ENCODE data around the gene HAGH. TPM values are rescaled to one million over a fixed set of nuclear protein-coding genes. Genes with fewer than 3 reads are reported as not detected.

Gene HAGH
- total RNA-seq, result 78.4 and 81.5 TPM in 2 replicates

GRCh38 chr16:1826691-1827573 lies at the start of gene HAGH, which contains the start of gene FAHD1:
Gene HAGH (minus strand): TSS chr16:1826825. CDS start chr16:1826787, 38 bp downstream.
Gene FAHD1 (plus strand): TSS chr16:1827206. CDS start chr16:1827239, 33 bp downstream.

GRCh38 chr16:1871974-1872635 lies 45.5 kb upstream of the HAGH start, which contains the start of gene MEIOB:
Gene MEIOB (minus strand): TSS chr16:1872164. CDS start chr16:1868175, 3,989 bp downstream.

GRCh38 chr16:1793578-1794220 lies 32.9 kb downstream of the HAGH start, which contains the start of gene IGFALS:
Gene IGFALS (minus strand): TSS chr16:1793705. CDS start chr16:1793652, 53 bp downstream.

GRCh38 chr16:1782408-1783264 lies 44.0 kb downstream of the HAGH start, which contains the start of the genes NUBP2 and SPSB3:
Gene NUBP2 (plus strand): TSS chr16:1782960. CDS start chr16:1783021, 61 bp downstream.
Gene SPSB3 (minus strand): TSS chr16:1782571. CDS start chr16:1781483, 1,088 bp downstream.

GRCh38 chr16:1772908-1773702 lies 53.5 kb downstream of the HAGH start, which contains the start of gene MRPS34:
Gene MRPS34 (minus strand): TSS chr16:1773134. CDS start chr16:1773119, 15 bp downstream.

GRCh38 chr16:1772362-1772907 lies 54.2 kb downstream of the HAGH start, which contains the start of gene EME2:
Gene EME2 (plus strand): TSS chr16:1772810. CDS start chr16:1773228, 418 bp downstream.

GRCh38 chr16:1771188-1771863 lies 55.3 kb downstream of the HAGH start, which contains the start of gene NME3:
Gene NME3 (minus strand): TSS chr16:1771543. CDS start chr16:1771534, 9 bp downstream.

Other genes starting within 250 kb of the HAGH start
- gene IFT140, start 214.8 kb downstream of the HAGH start, total RNA-seq, result 21.4 and 26.3 TPM in 2 replicates
- 5.5 and 6.4 TPM in 2 replicates for gene CRAMP1, start 214.5 kb downstream of the HAGH start, total RNA-seq
- 52.0 and 75.0 TPM in 2 replicates for gene JPT2, start 148.5 kb downstream of the HAGH start, total RNA-seq
- 23.4 and 26.4 TPM in 2 replicates for gene MAPK8IP3, start 120.6 kb downstream of the HAGH start, total RNA-seq
- 80.9 and 93.5 TPM in 2 replicates for gene NME3, start 55.3 kb downstream of the HAGH start, total RNA-seq
- gene EME2, start 54.0 kb downstream of the HAGH start, total RNA-seq, result 5.5 and 8.2 TPM in 2 replicates
- gene MRPS34, start 53.7 kb downstream of the HAGH start, total RNA-seq, result 88.3 and 95.2 TPM in 2 replicates
- gene SPSB3, start 44.3 kb downstream of the HAGH start, total RNA-seq, result 40.6 and 43.5 TPM in 2 replicates
- gene NUBP2, start 43.9 kb downstream of the HAGH start, total RNA-seq, result 111 and 136 TPM in 2 replicates
- not detected in 2 replicates for gene IGFALS, start 33.1 kb downstream of the HAGH start, total RNA-seq
- gene FAHD1, start 381 bp upstream of the HAGH start, total RNA-seq, result 126 and 137 TPM in 2 replicates
- gene MEIOB, start 45.3 kb upstream of the HAGH start, total RNA-seq, result under 0.01 and 0.30 TPM in 2 replicates
- gene HS3ST6, start 91.6 kb upstream of the HAGH start, total RNA-seq, result not detected in 2 replicates
- gene MSRB1, start 116.4 kb upstream of the HAGH start, total RNA-seq, result 6.5 and 8.1 TPM in 2 replicates
- not detected in 2 replicates for gene RPL3L, start 127.9 kb upstream of the HAGH start, total RNA-seq
- gene NDUFB10, start 132.7 kb upstream of the HAGH start, total RNA-seq, result 143 and 149 TPM in 2 replicates
- 1,321 and 2,704 TPM in 2 replicates for gene RPS2, start 138.0 kb upstream of the HAGH start, total RNA-seq
- gene RNF151, start 140.0 kb upstream of the HAGH start, total RNA-seq, result not detected in 2 replicates
- 56.5 and 105 TPM in 2 replicates for gene TBL3, start 145.2 kb upstream of the HAGH start, total RNA-seq
- not detected in 2 replicates for gene NOXO1, start 154.6 kb upstream of the HAGH start, total RNA-seq
- 18.7 and 20.1 TPM in 2 replicates for gene GFER, start 157.4 kb upstream of the HAGH start, total RNA-seq
- 4.3 and 4.9 TPM in 2 replicates for gene SYNGR3, start 163.1 kb upstream of the HAGH start, total RNA-seq
- 18.1 and 18.2 TPM in 2 replicates for gene ZNF598, start 183.0 kb upstream of the HAGH start, total RNA-seq
- gene NPW, start 193.0 kb upstream of the HAGH start, total RNA-seq, result 2.0 TPM in 1 of 2 replicates, not detected in the other
- 21.8 and 46.0 TPM in 2 replicates for gene NHERF2, start 200.1 kb upstream of the HAGH start, total RNA-seq
- 72.1 and 79.2 TPM in 2 replicates for gene NTHL1, start 221.0 kb upstream of the HAGH start, total RNA-seq
- gene TSC2, start 221.2 kb upstream of the HAGH start, total RNA-seq, result 32.8 and 36.2 TPM in 2 replicates

Measured in epithelial cell of umbilical artery (primary cell).